ENCODE data around the gene FAM163B.

Gene FAM163B

GRCh38 chr9:133584559-133585476, 24.4 kb downstream of the FAM163B start:
- no peak for DNase-seq (ENCODE audit: low spot score)
- in situ Hi-C loops (cut with MboI; ENCODE audit: low pct_unique_long_range_greater_than_20kb, low sequenced_read_pairs, unreplicated experiment), result no loop called here
- TF ChIP-seq CTCF (IDR thresholded peaks at IDR 0.05; ENCODE audit: extremely low read depth, insufficient read depth, missing control alignments), result no peak

- no peak for DNase-seq (ENCODE audit: low spot score)
- in situ Hi-C loops (cut with MboI; ENCODE audit: low pct_unique_long_range_greater_than_20kb, low sequenced_read_pairs, unreplicated experiment), result no loop called here
Measured at GRCh38 chr9:133584167-133584558, 25.0 kb downstream of the FAM163B start.

GRCh38 chr9:133583586-133583985, 25.6 kb downstream of the FAM163B start:
- in situ Hi-C loops (cut with MboI; ENCODE audit: low pct_unique_long_range_greater_than_20kb, low sequenced_read_pairs, unreplicated experiment), result no loop called here
- DNase-seq (ENCODE audit: low spot score), result no peak
- no peak for TF ChIP-seq CTCF (IDR thresholded peaks at IDR 0.05; ENCODE audit: extremely low read depth, insufficient read depth, missing control alignments)

More at GRCh38 chr9:133584167-133584558, 25.0 kb downstream of the FAM163B start:
- TF ChIP-seq CTCF (IDR thresholded peaks at IDR 0.05; ENCODE audit: extremely low read depth, insufficient read depth, missing control alignments), result no peak

DNA sequence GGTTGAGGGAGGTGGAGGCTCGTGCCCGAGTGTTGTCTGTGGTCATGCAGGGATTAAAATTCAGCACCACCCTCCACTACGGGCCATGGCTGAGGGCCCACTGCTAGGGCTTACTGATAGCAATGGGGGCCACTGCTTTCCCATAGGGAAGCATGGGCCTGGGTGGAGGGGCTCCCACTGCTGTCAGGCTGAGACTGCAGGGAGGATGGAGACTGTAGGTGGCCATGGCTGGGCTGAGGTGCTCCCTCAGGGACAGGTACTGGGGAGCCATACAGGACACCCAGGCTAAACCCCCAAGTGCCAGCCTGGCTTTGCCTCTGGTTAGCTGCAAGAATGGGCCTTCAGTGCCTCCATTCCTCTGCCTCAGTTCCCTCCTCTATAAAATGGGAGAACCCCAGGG, 26.1 kb downstream of the FAM163B start:
- in situ Hi-C loops (cut with MboI; ENCODE audit: low pct_unique_long_range_greater_than_20kb, low sequenced_read_pairs, unreplicated experiment), result no loop called here
- DNase-seq (ENCODE audit: low spot score), result no peak
- TF ChIP-seq CTCF (IDR thresholded peaks at IDR 0.05; ENCODE audit: extremely low read depth, insufficient read depth, missing control alignments), result no peak

GRCh38 chr9:133582501-133583045, 26.6 kb downstream of the FAM163B start:
- no peak for TF ChIP-seq CTCF (IDR thresholded peaks at IDR 0.05; ENCODE audit: extremely low read depth, insufficient read depth, missing control alignments)
- DNase-seq (ENCODE audit: low spot score), result no peak
- in situ Hi-C loops (cut with MboI; ENCODE audit: low pct_unique_long_range_greater_than_20kb, low sequenced_read_pairs, unreplicated experiment), result no loop called here

GRCh38 chr9:133581513-133582343, 27.5 kb downstream of the FAM163B start:
- no peak for DNase-seq (ENCODE audit: low spot score)
- in situ Hi-C loops (cut with MboI; ENCODE audit: low pct_unique_long_range_greater_than_20kb, low sequenced_read_pairs, unreplicated experiment), result no loop called here
- no peak for TF ChIP-seq CTCF (IDR thresholded peaks at IDR 0.05; ENCODE audit: extremely low read depth, insufficient read depth, missing control alignments)
